T-helper 1 cell treated with Interleukin-12 subunit alpha and Interleukin-12 subunit beta and Interleukin-4 antibody, amounts not matched to agents 30 ng/mL and 1 ng/mL, for 36 hours (primary cell): ENCODE data around the gene LYRM4. TPM values are rescaled to one million over a fixed set of nuclear protein-coding genes. Genes with fewer than 3 reads are reported as not detected.

Experiments used
- intact Hi-C: fragments of 100-400 bp; cut with micrococcal nuclease; formaldehyde crosslinking; loops from one replicate; pipeline ENCODE4 v1.15.1; 2024
- total RNA-seq: library from RNA; stranded (reverse); gene quantifications from 2 replicates; pipeline ENCODE4 v1.2.3, GENCODE V29; 2022

LYRM4 gene
- total RNA-seq, 1 donor from 2014 or later, result 25.8 TPM

- intact Hi-C loops, result no loop called here
Measured at GRCh38 chr6:5206920-5207561, 53.7 kb downstream of the LYRM4 start.

GRCh38 chr6:5205877-5206850 lies 54.6 kb downstream of the LYRM4 start:
- intact Hi-C loops, result no loop called here

DNA sequence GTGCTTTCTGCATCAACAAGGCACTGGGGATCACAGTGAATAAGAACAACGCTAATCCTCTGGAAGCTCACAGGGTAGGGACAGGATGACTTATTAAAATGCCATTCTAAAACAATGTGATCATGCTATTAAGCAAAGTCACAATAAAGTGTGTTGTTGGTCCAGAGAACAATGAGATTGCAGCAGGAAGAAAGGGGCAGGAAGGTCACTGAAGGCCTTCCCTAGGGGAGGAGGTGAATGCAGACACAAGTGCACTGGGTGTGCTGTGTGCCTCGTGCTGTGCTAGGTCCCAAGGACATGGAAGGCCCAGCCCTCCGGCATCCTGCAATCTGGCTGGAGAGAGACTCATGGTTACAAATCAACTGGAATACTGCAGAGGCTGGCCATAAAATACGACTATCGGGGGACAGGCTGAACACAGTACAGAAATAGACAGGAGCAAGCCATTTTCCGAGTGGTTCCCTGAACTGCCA lies 55.7 kb downstream of the LYRM4 start:
- intact Hi-C loops, result no loop called here

DNA sequence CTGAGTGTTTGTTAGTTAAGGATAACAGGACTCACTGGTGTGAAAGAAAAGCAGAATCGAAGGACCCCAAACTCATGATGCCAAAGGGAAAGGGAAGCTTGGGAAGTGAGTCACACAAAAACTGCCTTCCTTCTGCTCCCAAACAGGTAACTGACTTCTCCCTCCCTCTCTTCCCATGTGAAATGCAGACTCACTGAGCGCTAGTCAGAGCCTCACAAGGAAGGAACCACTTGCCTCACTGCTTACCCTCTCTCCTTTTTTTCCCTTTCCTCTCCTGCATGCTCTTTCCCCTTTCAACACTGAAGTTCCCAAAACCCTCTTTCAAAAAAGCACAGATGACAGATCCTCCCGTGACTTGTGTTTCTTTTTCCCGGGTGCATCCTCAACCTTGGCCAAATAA lies 56.4 kb downstream of the LYRM4 start:
- intact Hi-C loops, result no loop called here

DNA sequence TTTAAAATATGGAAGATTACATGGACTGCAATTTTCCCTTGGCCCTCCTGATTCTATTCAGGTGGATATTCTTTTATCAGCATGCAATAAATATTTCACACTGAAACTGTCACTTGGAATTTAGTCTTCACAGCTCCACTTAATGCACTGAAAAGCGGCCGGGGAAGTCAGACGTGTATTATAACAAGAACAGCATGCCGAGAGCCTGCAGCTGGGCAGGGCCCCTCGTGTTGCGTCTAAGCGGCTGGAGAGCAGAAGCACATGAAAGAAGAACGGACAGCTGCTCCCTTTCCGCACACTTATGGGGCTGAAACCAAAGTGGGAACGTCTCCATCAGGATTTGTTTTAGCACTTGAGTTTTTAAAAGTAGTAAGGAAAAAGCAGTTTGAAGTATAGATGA lies 57.2 kb downstream of the LYRM4 start:
- intact Hi-C loops, result no loop called here

GRCh38 chr6:5202941-5203340 lies 57.8 kb downstream of the LYRM4 start:
- intact Hi-C loops, result no loop called here

- intact Hi-C loops, result no loop called here
Measured at GRCh38 chr6:5202206-5202605, 58.5 kb downstream of the LYRM4 start.

DNA sequence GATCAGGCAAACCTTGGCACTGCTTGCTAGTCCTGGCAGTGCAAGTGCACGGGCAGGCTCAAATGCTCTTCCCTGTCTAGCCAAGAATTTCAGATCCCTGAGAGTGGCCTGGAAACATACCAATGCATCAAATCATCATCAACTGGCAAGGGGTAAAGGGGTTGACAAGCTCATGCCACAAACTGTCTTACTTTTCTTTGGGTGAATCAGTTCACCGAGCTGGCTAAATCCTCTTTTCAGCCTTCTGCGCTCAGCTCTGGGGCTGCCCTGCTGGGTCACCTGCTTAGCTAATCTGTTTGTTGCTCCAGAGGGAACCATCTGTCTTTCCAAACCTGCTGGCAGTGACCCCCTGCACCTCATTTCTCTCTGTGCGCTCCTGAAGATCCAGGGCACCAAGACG lies 59.5 kb downstream of the LYRM4 start:
- intact Hi-C loops, result no loop called here

DNA sequence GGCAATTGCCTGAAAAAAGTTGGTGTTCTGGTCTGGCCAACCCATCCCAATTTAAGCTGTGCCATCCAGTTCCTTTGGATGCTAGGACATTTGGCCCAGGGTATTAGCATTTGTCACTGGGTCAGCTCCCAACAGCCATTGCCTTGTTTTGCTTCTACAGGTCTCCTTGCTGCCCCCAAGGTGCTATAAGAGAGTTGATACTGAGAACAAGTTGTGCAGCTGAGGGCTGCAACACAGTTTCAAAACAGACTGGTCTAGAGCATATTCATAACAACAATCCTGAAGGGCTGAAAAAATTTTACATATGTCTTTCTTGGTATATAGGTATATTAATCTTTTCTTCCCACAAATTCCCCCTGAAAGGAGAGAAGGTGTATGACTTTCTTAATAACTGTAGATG lies 61.0 kb downstream of the LYRM4 start:
- intact Hi-C loops, result no loop called here

- intact Hi-C loops, result no loop called here
Measured at GRCh38 chr6:5199283-5199682, 61.5 kb downstream of the LYRM4 start.

- intact Hi-C loops, result no loop called here
Measured at GRCh38 chr6:5197084-5197483, 63.7 kb downstream of the LYRM4 start.

- intact Hi-C loops, result no loop called here
Measured at GRCh38 chr6:5192135-5192794, 68.5 kb downstream of the LYRM4 start.

GRCh38 chr6:5191722-5192121 lies 69.0 kb downstream of the LYRM4 start:
- intact Hi-C loops, result no loop called here

DNA sequence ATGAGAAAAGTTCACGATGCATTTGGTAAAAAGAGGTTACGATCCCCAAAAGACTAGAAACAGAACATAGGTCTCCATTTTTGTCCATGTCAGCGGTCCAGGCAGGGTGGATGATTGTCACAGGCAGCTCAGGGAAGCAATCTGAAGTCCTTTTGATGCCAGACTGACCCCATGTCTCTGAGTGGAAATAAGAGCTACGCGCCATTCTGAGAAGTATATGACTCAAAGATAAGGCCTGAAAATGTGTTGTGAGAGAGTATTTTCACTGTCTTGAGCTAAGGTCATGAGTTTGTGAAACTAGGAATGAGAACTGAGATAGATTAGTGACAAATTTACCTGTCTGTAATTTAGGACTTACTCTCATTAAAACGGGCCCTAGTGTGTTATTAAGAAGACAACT lies 69.5 kb downstream of the LYRM4 start:
- intact Hi-C loops, result no loop called here

- intact Hi-C loops, result no loop called here
Measured at GRCh38 chr6:5190507-5190906, 70.2 kb downstream of the LYRM4 start.

- intact Hi-C loops, result no loop called here
Measured at GRCh38 chr6:5188646-5189045, 72.1 kb downstream of the LYRM4 start.

DNA sequence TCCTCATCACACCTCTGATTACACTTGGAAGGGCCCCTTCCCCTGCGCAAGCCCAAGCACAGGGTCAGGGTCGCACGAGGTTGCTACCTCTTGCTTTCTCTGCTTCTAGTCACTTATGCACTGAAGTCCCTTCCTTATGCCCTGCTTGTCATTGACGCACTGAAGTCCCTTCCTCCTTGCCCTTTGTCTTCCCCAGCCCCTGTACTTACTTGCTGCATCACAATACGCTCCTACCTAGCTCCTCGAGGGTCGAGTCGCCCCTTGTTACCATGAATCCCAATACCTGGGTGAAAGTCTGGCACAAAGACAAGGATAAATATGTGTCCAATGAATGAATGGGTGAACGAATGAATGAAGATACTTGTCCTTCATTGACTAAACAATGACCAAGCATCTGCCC lies 75.9 kb downstream of the LYRM4 start:
- intact Hi-C loops, result no loop called here

- intact Hi-C loops, result no loop called here
Measured at GRCh38 chr6:5184218-5184617, 76.5 kb downstream of the LYRM4 start.

GRCh38 chr6:5181510-5182317 lies 79.0 kb downstream of the LYRM4 start:
- intact Hi-C loops, result no loop called here

DNA sequence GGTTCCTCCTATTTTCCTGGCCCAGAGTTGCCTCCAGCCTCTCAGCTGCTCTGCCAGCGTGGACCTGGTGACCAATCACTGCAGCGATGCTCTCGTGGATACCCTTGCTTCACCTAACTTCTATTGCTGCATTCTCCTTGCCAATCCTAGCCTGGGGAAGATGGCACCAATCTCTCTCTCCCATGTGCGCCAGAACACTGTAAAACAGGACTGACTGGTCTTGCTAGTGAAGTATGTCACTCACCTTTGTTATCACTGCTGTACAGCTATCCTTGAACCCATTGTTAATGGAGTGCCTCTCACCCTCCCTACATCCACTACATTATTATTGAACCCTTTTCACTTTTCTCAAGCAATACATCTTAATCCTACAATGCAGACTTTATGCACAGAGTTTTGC lies 80.1 kb downstream of the LYRM4 start:
- intact Hi-C loops, result no loop called here

DNA sequence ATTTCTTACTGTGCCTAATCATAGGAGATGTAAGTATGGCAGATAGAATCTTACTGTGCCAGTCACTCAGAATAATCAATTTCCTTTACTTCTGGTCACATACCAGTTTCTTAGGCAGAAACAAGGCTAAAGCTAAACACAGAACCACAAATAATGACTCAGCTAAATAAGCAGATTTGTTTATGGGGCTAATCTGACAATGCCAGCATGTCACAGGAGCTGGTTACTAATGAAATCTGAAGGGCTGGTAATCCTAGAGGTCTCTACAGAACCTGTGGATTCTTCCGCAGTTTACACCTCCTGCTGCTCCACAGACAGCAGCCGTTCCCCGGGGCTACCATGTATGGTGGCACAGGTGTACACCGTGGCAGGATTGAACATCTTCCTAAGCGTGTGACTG lies 80.8 kb downstream of the LYRM4 start:
- intact Hi-C loops, result loop anchor here (10.0 kb wide), 3 partner anchors 695 to 1155 kb away; a partner anchor contains a TSS
